T-helper 22 cell (primary cell): ENCODE measurements around the gene RHPN2.
"Not testable (repeated sequence)": the region's sequence is repeated elsewhere in the genome, so short reads cannot be mapped to it uniquely, and the experiment has no call there.

Experiments
- DNase-seq: peaks from one replicate; pipeline ENCODE4 v3.0.0-alpha.2; 2020; ENCODE audit warnings: low read depth

RHPN2 gene

GRCh38 chr19:33026602-33027001, 38.1 kb downstream of the RHPN2 start:
- DNase-seq, result not testable (repeated sequence)

GRCh38 chr19:33025468-33026238, 39.0 kb downstream of the RHPN2 start:
- DNase-seq, result not testable (repeated sequence)

- DNase-seq, result no peak
Observed at GRCh38 chr19:33024398-33024797, 40.3 kb downstream of the RHPN2 start.

GRCh38 chr19:33022472-33023116, 42.1 kb downstream of the RHPN2 start:
- no peak for DNase-seq

GRCh38 chr19:33010891-33011290, 53.8 kb downstream of the RHPN2 start:
- not testable (repeated sequence) for DNase-seq

GRCh38 chr19:33008738-33009137, 56.0 kb downstream of the RHPN2 start:
- DNase-seq, result no peak

- no peak for DNase-seq
Observed at GRCh38 chr19:33005440-33005839, 59.2 kb downstream of the RHPN2 start.

- not testable (repeated sequence) for DNase-seq
Observed at GRCh38 chr19:33003424-33004024, 61.2 kb downstream of the RHPN2 start.

GRCh38 chr19:33002126-33002865, 62.4 kb downstream of the RHPN2 start:
- not testable (repeated sequence) for DNase-seq

- no peak for DNase-seq
Observed at GRCh38 chr19:33000910-33001309, 63.8 kb downstream of the RHPN2 start.

- no peak for DNase-seq
Observed at GRCh38 chr19:33000510-33000909, 64.2 kb downstream of the RHPN2 start.

- no peak for DNase-seq
Observed at GRCh38 chr19:32998722-32999121, 66.0 kb downstream of the RHPN2 start.

GRCh38 chr19:32997716-32998355, 66.9 kb downstream of the RHPN2 start:
- DNase-seq, result no peak

GRCh38 chr19:32997061-32997464, 67.6 kb downstream of the RHPN2 start:
- not testable (repeated sequence) for DNase-seq

- not testable (repeated sequence) for DNase-seq
Observed at GRCh38 chr19:32995966-32996365, 68.7 kb downstream of the RHPN2 start.

- no peak for DNase-seq
Observed at GRCh38 chr19:32988724-32989123, 76.0 kb downstream of the RHPN2 start.

- not testable (repeated sequence) for DNase-seq
Observed at GRCh38 chr19:32988254-32988653, 76.4 kb downstream of the RHPN2 start.

- not testable (repeated sequence) for DNase-seq
Observed at GRCh38 chr19:32982488-32982887, 82.2 kb downstream of the RHPN2 start.

- not testable (repeated sequence) for DNase-seq
Observed at GRCh38 chr19:32979807-32980206, 84.9 kb downstream of the RHPN2 start.

- not testable (repeated sequence) for DNase-seq
Observed at GRCh38 chr19:32977813-32978212, 86.9 kb downstream of the RHPN2 start.

GRCh38 chr19:32977280-32977679, 87.4 kb downstream of the RHPN2 start:
- DNase-seq, result no peak
